Ascending aorta (tissue), 2 donors: ENCODE measurements around the gene DDX10. TPM values are rescaled to one million over a fixed set of nuclear protein-coding genes. Genes with fewer than 3 reads are reported as not detected.
"Not testable (repeated sequence)": the region's sequence is repeated elsewhere in the genome, so short reads cannot be mapped to it uniquely, and the experiment has no call there.

Source experiments
- DNase-seq, 2 donors: peaks; one replicate each; pipeline ENCODE4 v3.0.0-alpha.2; 2019; ENCODE audit warnings: low spot score in 2 of 2
- H3K27ac ChIP-seq, 2 donors: fragments of 200-600 bp; sonication (generic); one replicate each; pipeline ENCODE4 v1.5.1; 2016 to 2017; ENCODE audit warnings: mild to moderate bottlenecking in 1 of 2
- H3K27me3 ChIP-seq: fragments of 200-600 bp; sonication (generic); one replicate; pipeline ENCODE4 v1.5.1; 2017
- H3K36me3 ChIP-seq, 2 donors: fragments of 200-600 bp; sonication (generic); one replicate each; pipeline ENCODE4 v1.5.1; 2016
- H3K4me1 ChIP-seq, 2 donors: fragments of 200-600 bp; sonication (generic); one replicate each; pipeline ENCODE4 v1.5.1; 2016 to 2017; ENCODE audit warnings: mild to moderate bottlenecking in 1 of 2
- H3K4me3 ChIP-seq, 2 donors: fragments of 200-600 bp; sonication (generic); one replicate each; pipeline ENCODE4 v1.5.1; 2016 to 2017; ENCODE audit warnings: mild to moderate bottlenecking in 1 of 2
- H3K9me3 ChIP-seq, 2 donors: fragments of 200-600 bp; sonication (generic); one replicate each; pipeline ENCODE4 v1.5.1; 2016
- intact Hi-C: fragments of 100-400 bp; cut with DNase I; formaldehyde crosslinking; loops from one replicate; pipeline ENCODE4 v1.15.1; 2023
- total RNA-seq: library from RNA; depleted of rRNA; stranded (reverse); fragments of >200 nt; gene quantifications from one replicate; pipeline ENCODE4 v1.1.0, GENCODE V29; 2016
- TF ChIP-seq, protein P1 (sequence below), 3 experiments: fragments of 200-600 bp in 2 of 3; fragments of 450-650 bp in 1 of 3; sonication (generic) in 2 of 3; IDR thresholded peaks; one replicate each; pipeline ENCODE4 v1.5.1; 2016 to 2019; ENCODE audit warnings: antibody characterized with exemption in 3 of 3, mild to moderate bottlenecking in 1 of 3, moderate library complexity in 1 of 3

The DDX10 gene
- total RNA-seq, 1 donor from 2014 or later: 21.9 TPM

DNA sequence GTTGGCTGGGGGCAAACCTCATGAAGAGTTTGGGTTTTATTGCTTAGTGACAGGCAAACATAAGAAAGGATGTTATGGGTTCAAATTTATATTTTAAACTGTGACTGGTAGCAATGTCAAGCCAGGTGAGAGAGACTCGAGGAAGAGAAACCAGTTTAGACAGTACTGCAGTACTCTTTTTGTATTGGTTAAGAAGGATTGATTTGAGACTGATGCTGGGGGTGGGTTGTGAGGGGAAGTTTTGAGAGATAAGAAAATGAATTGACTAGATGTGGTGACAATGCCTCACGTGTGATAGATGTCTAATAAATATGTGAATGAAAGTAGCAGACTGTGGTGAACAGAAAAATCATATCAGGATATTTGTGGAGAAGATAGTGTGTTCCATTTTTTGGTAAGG lies 142.4 kb downstream of the DDX10 start:
- Histone ChIP-seq H3K27me3 (no peaks in the 10 kb centered on the region), H3K36me3 (no peaks in the 10 kb centered on the region), H3K9me3 (no peaks in the 10 kb centered on the region), H3K4me1 (peaks cover 0 to 5% of the 10 kb centered on the region in 2 donors), H3K27ac (no peak overlapping the region), H3K4me3 (no peak overlapping the region)
- TF ChIP-seq, protein P1, sequence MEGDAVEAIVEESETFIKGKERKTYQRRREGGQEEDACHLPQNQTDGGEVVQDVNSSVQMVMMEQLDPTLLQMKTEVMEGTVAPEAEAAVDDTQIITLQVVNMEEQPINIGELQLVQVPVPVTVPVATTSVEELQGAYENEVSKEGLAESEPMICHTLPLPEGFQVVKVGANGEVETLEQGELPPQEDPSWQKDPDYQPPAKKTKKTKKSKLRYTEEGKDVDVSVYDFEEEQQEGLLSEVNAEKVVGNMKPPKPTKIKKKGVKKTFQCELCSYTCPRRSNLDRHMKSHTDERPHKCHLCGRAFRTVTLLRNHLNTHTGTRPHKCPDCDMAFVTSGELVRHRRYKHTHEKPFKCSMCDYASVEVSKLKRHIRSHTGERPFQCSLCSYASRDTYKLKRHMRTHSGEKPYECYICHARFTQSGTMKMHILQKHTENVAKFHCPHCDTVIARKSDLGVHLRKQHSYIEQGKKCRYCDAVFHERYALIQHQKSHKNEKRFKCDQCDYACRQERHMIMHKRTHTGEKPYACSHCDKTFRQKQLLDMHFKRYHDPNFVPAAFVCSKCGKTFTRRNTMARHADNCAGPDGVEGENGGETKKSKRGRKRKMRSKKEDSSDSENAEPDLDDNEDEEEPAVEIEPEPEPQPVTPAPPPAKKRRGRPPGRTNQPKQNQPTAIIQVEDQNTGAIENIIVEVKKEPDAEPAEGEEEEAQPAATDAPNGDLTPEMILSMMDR (IDR thresholded peaks at IDR 0.05): no peak
- no peak for DNase-seq
- intact Hi-C loops: no loop called here

DNA sequence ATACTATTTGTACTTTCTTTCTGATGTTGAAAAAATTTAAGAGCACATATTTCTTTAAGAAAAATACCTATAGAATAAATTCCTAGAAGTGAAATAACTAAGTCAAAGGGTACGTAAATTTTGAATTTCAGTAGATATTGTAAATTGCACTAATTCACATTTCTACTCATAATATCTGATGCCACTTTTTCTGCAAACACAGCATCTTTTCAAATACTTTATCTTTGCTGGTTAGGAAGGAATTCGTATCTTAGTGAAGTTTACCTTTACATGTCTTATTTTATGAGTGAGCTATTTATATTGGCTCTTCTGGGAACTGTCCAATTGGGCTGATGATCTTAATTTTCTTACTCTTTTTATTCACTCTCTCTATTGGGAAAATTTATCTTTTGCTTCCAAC lies 148.2 kb downstream of the DDX10 start:
- H3K9me3 ChIP-seq: no peaks in the 10 kb centered on the region
- intact Hi-C loops: no loop called here
- no peaks in the 10 kb centered on the region for H3K4me1 ChIP-seq
- DNase-seq: no peak
- no peaks in the 10 kb centered on the region for H3K36me3 ChIP-seq
- no peaks in the 10 kb centered on the region for H3K27me3 ChIP-seq
- H3K27ac ChIP-seq: no peak overlapping the region
- TF ChIP-seq, protein P1 (IDR thresholded peaks at IDR 0.05): no peak
- no peak overlapping the region for H3K4me3 ChIP-seq

DNA sequence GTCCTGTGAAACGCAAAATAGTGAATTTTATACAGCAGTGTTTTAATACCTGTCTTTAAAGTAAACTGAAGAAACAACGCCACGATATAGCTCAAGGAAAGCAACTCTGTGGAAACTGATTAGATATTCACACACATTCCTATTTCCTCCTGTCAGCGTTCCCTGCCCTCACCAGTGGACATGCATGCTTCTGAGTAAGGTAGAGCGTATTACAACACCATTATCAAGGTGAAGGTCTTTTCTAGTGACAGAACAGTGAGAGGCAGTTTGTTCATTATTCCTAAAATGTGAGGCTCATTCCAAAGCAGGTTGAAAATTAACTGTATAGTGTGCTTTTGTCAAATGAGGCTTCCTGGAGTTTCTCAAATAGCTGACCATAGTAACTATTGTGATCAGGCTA lies 153.1 kb downstream of the DDX10 start:
- H3K27me3 ChIP-seq: no peaks in the 10 kb centered on the region
- no peaks in the 10 kb centered on the region for H3K4me1 ChIP-seq
- no peak overlapping the region for H3K27ac ChIP-seq
- no peaks in the 10 kb centered on the region for H3K9me3 ChIP-seq
- intact Hi-C loops: no loop called here
- no peak overlapping the region for H3K4me3 ChIP-seq
- TF ChIP-seq, protein P1 (IDR thresholded peaks at IDR 0.05): no peak
- DNase-seq: no peak
- no peaks in the 10 kb centered on the region for H3K36me3 ChIP-seq

DNA sequence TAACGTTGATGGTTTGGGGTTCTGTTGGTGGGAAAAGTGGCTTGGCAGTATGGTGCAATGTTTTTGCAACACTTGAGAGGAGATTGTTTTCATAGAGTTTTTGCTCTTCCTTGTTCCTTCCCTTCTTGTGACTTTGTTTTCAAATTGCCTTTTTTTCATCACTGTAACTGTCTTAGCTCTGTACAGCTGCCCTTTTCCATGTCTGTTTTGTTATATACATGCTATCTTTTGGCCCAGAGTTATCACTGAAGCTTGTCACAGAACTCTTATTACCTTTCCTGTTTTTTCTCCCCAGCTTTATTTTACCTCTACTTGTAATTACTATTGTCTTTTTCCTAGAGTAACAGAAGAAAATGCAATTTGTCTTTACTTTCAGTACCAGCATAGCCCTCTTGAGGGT lies 154.1 kb downstream of the DDX10 start:
- TF ChIP-seq, protein P1 (IDR thresholded peaks at IDR 0.05): no peak
- Histone ChIP-seq H3K4me3 (no peak overlapping the region), H3K27me3 (no peaks in the 10 kb centered on the region), H3K27ac (no peak overlapping the region), H3K9me3 (no peaks in the 10 kb centered on the region), H3K36me3 (no peaks in the 10 kb centered on the region), H3K4me1 (no peaks in the 10 kb centered on the region)
- intact Hi-C loops: no loop called here
- DNase-seq: no peak

DNA sequence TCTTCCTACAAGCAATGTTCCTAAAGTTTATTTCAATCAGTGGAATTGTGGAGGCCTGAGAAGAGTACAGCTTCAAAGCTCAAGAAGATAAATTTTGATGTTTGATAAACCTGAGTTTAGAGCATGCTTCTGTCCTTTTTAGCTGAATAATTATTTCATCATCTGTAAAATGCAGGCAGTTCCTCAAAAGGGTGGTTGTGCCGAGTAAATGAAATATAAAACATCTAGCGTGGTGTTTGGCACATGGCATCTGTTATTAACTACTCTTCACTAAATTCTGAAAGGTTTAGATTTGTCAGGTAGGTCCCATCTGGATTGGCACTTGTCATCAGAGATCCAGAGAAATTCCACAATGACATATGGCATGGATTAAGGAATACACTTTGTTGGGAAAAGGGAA lies 155.1 kb downstream of the DDX10 start:
- no peaks in the 10 kb centered on the region for H3K27me3 ChIP-seq
- H3K4me1 ChIP-seq: no peaks in the 10 kb centered on the region
- no peak overlapping the region for H3K27ac ChIP-seq
- intact Hi-C loops: no loop called here
- TF ChIP-seq, protein P1 (IDR thresholded peaks at IDR 0.05): no peak
- H3K9me3 ChIP-seq: no peaks in the 10 kb centered on the region
- DNase-seq: no peak
- H3K4me3 ChIP-seq: no peak overlapping the region
- no peaks in the 10 kb centered on the region for H3K36me3 ChIP-seq

DNA sequence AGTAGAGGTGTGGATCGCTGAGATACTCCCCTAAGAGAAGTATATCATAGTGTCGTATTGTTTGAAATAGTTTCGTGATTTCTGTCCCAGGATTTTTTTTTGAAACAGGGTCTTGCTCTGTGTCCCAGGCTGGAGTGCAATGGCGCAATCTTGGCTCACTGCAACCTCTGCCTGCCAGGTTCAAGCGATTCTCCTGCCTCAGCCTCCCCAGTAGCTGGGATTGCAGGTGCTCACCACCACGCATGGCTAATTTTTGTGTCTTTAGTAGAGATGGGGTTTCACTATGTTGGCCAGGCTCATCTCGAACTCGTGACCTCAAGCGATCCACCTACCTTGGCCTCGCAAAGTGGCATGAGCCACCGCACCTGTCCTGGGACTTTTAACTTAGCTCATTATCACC lies 159.1 kb downstream of the DDX10 start:
- H3K9me3 ChIP-seq, DNase-seq, H3K27ac ChIP-seq, intact Hi-C loops, H3K27me3 ChIP-seq, H3K36me3 ChIP-seq, H3K4me3 ChIP-seq, H3K4me1 ChIP-seq: not testable (repeated sequence)
